Mesenchymal stem cell (in vitro differentiated cells and primary cell): ENCODE measurements around the gene SGK2.

Experiments
- DNase-seq: peaks from one replicate; pipeline ENCODE4 v3.0.0-alpha.2; 2013
- H2AFZ ChIP-seq: one replicate; pipeline ENCODE4 v1.6.1; 2013; ENCODE audit warnings: low read depth, mild to moderate bottlenecking, control low read depth, inconsistent platforms, low read length, moderate library complexity
- H2AK5ac ChIP-seq: 2 replicates; pipeline ENCODE4 v1.6.1; 2013; ENCODE audit warnings: low read length, moderate library complexity, mild to moderate bottlenecking, inconsistent platforms; ENCODE audit not compliant: severe bottlenecking
- H2BK120ac ChIP-seq: one replicate; pipeline ENCODE4 v1.6.1; 2013; ENCODE audit warnings: low read depth, mild to moderate bottlenecking, inconsistent platforms, low read length, moderate library complexity
- H2BK12ac ChIP-seq, 2 experiments: one replicate each; pipeline ENCODE4 v1.6.1; 2013; ENCODE audit warnings: inconsistent platforms in 2 of 2, low read length in 2 of 2, mild to moderate bottlenecking in 2 of 2, moderate library complexity in 2 of 2, control low read depth in 1 of 2
- H2BK15ac ChIP-seq: one replicate; pipeline ENCODE4 v1.6.1; 2013; ENCODE audit warnings: mild to moderate bottlenecking, low read depth, inconsistent platforms; ENCODE audit not compliant: poor library complexity, severe bottlenecking
- H2BK5ac ChIP-seq: 2 replicates; pipeline ENCODE4 v1.6.1; 2013; ENCODE audit warnings: low read depth, mild to moderate bottlenecking, low read length, control low read depth, inconsistent platforms; ENCODE audit not compliant: poor library complexity, severe bottlenecking
- H3K14ac ChIP-seq, 2 experiments: one replicate each; pipeline ENCODE4 v1.6.1; 2013; ENCODE audit warnings: inconsistent platforms in 2 of 2, low read length in 2 of 2, control low read depth in 1 of 2, mild to moderate bottlenecking in 1 of 2, moderate library complexity in 1 of 2
- H3K18ac ChIP-seq, 2 experiments: one replicate each; pipeline ENCODE4 v1.6.1; 2013; ENCODE audit warnings: inconsistent platforms in 2 of 2, low read length in 2 of 2, control low read depth in 1 of 2, low read depth in 1 of 2, mild to moderate bottlenecking in 1 of 2
- H3K23ac ChIP-seq, 2 experiments: one replicate each; pipeline ENCODE4 v1.6.1; 2013; ENCODE audit warnings: inconsistent platforms in 2 of 2, low read length in 2 of 2, mild to moderate bottlenecking in 2 of 2, moderate library complexity in 2 of 2, control low read depth in 1 of 2
- H3K27ac ChIP-seq: 2 replicates; pipeline ENCODE4 v1.5.1; 2013; ENCODE audit warnings: mild to moderate bottlenecking, moderate library complexity, low read length, control low read depth, inconsistent platforms; ENCODE audit not compliant: poor library complexity, severe bottlenecking
- H3K27me3 ChIP-seq, 2 experiments: 2 replicates each; pipeline versions ENCODE4 v1.6.1 to v1.7.0; 2013; ENCODE audit warnings: low read length in 2 of 2, mild to moderate bottlenecking in 2 of 2, moderate library complexity in 2 of 2, control low read depth in 1 of 2, inconsistent platforms in 1 of 2; ENCODE audit not compliant: control insufficient read depth in 1 of 2, insufficient read depth in 1 of 2
- H3K36me3 ChIP-seq, 2 experiments: 2 replicates each; pipeline versions ENCODE4 v1.6.1 to v1.7.0; 2013; ENCODE audit warnings: low read length in 2 of 2, control low read depth in 1 of 2, inconsistent platforms in 1 of 2, low read depth in 1 of 2, mild to moderate bottlenecking in 1 of 2; ENCODE audit not compliant: insufficient read depth in 2 of 2, control insufficient read depth in 1 of 2
- H3K4ac ChIP-seq, 2 experiments: one replicate each; pipeline ENCODE4 v1.6.1; 2013; ENCODE audit warnings: inconsistent platforms in 2 of 2, low read length in 2 of 2, mild to moderate bottlenecking in 2 of 2, moderate library complexity in 2 of 2, control low read depth in 1 of 2, low read depth in 1 of 2
- H3K4me1 ChIP-seq: 2 replicates; pipeline ENCODE4 v1.6.1; 2013; ENCODE audit warnings: low read depth, low read length, control low read depth; ENCODE audit not compliant: control insufficient read depth, insufficient read depth
- H3K4me2 ChIP-seq: 2 replicates; pipeline ENCODE4 v1.6.1; 2013; ENCODE audit warnings: low read length, mild to moderate bottlenecking, inconsistent platforms; ENCODE audit not compliant: poor library complexity, severe bottlenecking
- H3K4me3 ChIP-seq, 2 experiments: 2 replicates each; pipeline versions ENCODE4 v1.5.1 to v1.7.0; 2013; ENCODE audit warnings: low read length in 2 of 2, mild to moderate bottlenecking in 2 of 2, control low read depth in 1 of 2, low read depth in 1 of 2; ENCODE audit not compliant: insufficient read depth in 1 of 2
- H3K79me1 ChIP-seq: replicated peaks from 2 replicates; pipeline ENCODE4 v1.6.1; 2013; ENCODE audit warnings: mild to moderate bottlenecking, control low read depth, low read length, inconsistent platforms; ENCODE audit not compliant: poor library complexity, severe bottlenecking
- H3K9ac ChIP-seq: 2 replicates; pipeline ENCODE4 v1.7.0; 2013; ENCODE audit warnings: mild to moderate bottlenecking, low read length, moderate library complexity
- H3K9me3 ChIP-seq: 2 replicates; pipeline ENCODE4 v1.7.0; 2013; ENCODE audit warnings: mild to moderate bottlenecking, low read length; ENCODE audit not compliant: control insufficient read depth
- H4K8ac ChIP-seq: one replicate; pipeline ENCODE4 v1.6.1; 2013; ENCODE audit warnings: inconsistent platforms, mild to moderate bottlenecking, low read length, moderate library complexity
- H4K91ac ChIP-seq: one replicate; pipeline ENCODE4 v1.6.1; 2013; ENCODE audit warnings: mild to moderate bottlenecking, low read length, inconsistent platforms
- WGBS: methylation state at CpG from one replicate; pipeline ENCODE4 v1.1.7; 2013; ENCODE audit warnings: mixed read lengths; 5-methylcytosine and 5-hydroxymethylcytosine counted together

The SGK2 gene

GRCh38 chr20:43571771-43572170 lies 12.9 kb downstream of the SGK2 start:
- Histone ChIP-seq H3K27ac (no peak overlapping the region), H3K79me1 (no peaks in the 10 kb centered on the region), H3K18ac (no peak overlapping the region), H3K9me3 (no peaks in the 10 kb centered on the region), H3K4ac (no peak overlapping the region), H4K91ac (no peak overlapping the region), H2AFZ (no peak overlapping the region), H3K23ac (no peak overlapping the region), H2BK15ac (no peak overlapping the region), H3K9ac (no peak overlapping the region), H2AK5ac (no peak overlapping the region), H2BK120ac (no peak overlapping the region), H3K4me1 (no peaks in the 10 kb centered on the region), H2BK5ac (no peak overlapping the region), H3K4me2 (no peak overlapping the region), H3K14ac (no peak overlapping the region), H4K8ac (no peak overlapping the region), H3K4me3 (no peak overlapping the region), H2BK12ac (no peak overlapping the region), H3K27me3 (peaks cover 0 to 13% of the 10 kb centered on the region in 2 experiments), H3K36me3 (peaks cover 0 to 62% of the 10 kb centered on the region in 2 experiments)
- WGBS = 86% methylated on average over 6 of the region's 6 CpGs
- no peak for DNase-seq

DNA sequence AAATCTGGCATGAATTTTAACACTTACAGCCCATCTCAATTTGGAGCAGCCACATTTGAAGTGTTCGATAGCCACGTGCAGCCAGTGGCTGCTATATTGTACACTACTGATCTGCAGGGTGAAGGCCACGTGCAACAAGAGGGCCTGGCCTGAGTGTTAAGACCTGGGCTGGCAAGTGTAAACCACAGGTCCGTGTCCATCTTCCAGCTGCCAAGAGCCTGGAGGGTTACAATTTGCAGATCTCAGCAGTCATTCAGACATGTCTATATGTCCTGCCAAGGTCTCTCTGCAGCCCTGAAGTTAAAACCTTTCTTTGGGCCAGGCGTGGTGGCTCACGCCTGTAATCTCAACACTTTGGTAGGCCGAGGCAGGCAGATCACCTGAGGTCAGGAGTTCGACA lies 14.1 kb downstream of the SGK2 start:
- Histone ChIP-seq H2BK15ac (no peak overlapping the region), H3K9me3 (no peaks in the 10 kb centered on the region), H3K14ac (no peak overlapping the region), H3K79me1 (no peaks in the 10 kb centered on the region), H3K4me2 (no peak overlapping the region), H4K91ac (no peak overlapping the region), H2AK5ac (no peak overlapping the region), H3K36me3 (peaks cover 0 to 55% of the 10 kb centered on the region in 2 experiments), H4K8ac (no peak overlapping the region), H2AFZ (no peak overlapping the region), H3K4me1 (no peaks in the 10 kb centered on the region), H3K18ac (no peak overlapping the region), H2BK120ac (no peak overlapping the region), H3K23ac (no peak overlapping the region), H3K27me3 (peaks cover 0 to 9% of the 10 kb centered on the region in 2 experiments), H3K4ac (no peak overlapping the region), H3K9ac (no peak overlapping the region), H2BK12ac (no peak overlapping the region), H3K4me3 (no peak overlapping the region), H3K27ac (no peak overlapping the region), H2BK5ac (no peak overlapping the region)
- DNase-seq = no peak
- whole genome bisulfite sequencing = 86% methylated on average over 8 of the region's 8 CpGs

- Histone ChIP-seq H3K4me1 (no peaks in the 10 kb centered on the region), H3K36me3 (peaks cover 0 to 30% of the 10 kb centered on the region in 2 experiments), H3K79me1 (no peaks in the 10 kb centered on the region), H3K27me3 (peaks cover 0 to 6% of the 10 kb centered on the region in 2 experiments), H3K23ac (no peak overlapping the region), H3K27ac (no peak overlapping the region), H2AFZ (no peak overlapping the region), H3K4me3 (no peak overlapping the region), H3K4ac (no peak overlapping the region), H2BK120ac (no peak overlapping the region), H4K8ac (no peak overlapping the region), H3K4me2 (no peak overlapping the region), H3K14ac (no peak overlapping the region), H2BK5ac (no peak overlapping the region), H2BK12ac (no peak overlapping the region), H2BK15ac (no peak overlapping the region), H4K91ac (no peak overlapping the region), H3K9ac (no peak overlapping the region), H2AK5ac (no peak overlapping the region), H3K9me3 (no peaks in the 10 kb centered on the region), H3K18ac (no peak overlapping the region)
- WGBS = 74% methylated on average over 10 of the region's 10 CpGs
- no peak for DNase-seq
Observed at GRCh38 chr20:43576108-43576507, 17.3 kb downstream of the SGK2 start.

- H3K36me3 ChIP-seq = peaks cover 0 to 9% of the 10 kb centered on the region in 2 experiments
- no peak overlapping the region for H2BK15ac ChIP-seq
- DNase-seq = no peak
- H3K9ac ChIP-seq = no peak overlapping the region
- no peak overlapping the region for H3K4me2 ChIP-seq
- no peaks in the 10 kb centered on the region for H3K27me3 ChIP-seq
- H3K9me3 ChIP-seq = no peaks in the 10 kb centered on the region
- H3K14ac ChIP-seq = no peak overlapping the region
- H2AFZ ChIP-seq = no peak overlapping the region
- no peak overlapping the region for H3K23ac ChIP-seq
- H3K18ac ChIP-seq = no peak overlapping the region
- no peaks in the 10 kb centered on the region for H3K79me1 ChIP-seq
- WGBS = 92% methylated on average over 5 of the region's 7 CpGs
- no peak overlapping the region for H2BK5ac ChIP-seq
- H2BK120ac ChIP-seq = no peak overlapping the region
- no peak overlapping the region for H4K8ac ChIP-seq
- H2AK5ac ChIP-seq = no peak overlapping the region
- H3K27ac ChIP-seq = no peak overlapping the region
- peaks cover 8% of the 10 kb centered on the region for H3K4me1 ChIP-seq
- H2BK12ac ChIP-seq = no peak overlapping the region
- H4K91ac ChIP-seq = no peak overlapping the region
- no peak overlapping the region for H3K4ac ChIP-seq
- no peak overlapping the region for H3K4me3 ChIP-seq
Observed at GRCh38 chr20:43579861-43580793, 21.3 kb downstream of the SGK2 start.
